Measurements from ENCODE around the gene RGPD4. TPM values are rescaled to one million over a fixed set of nuclear protein-coding genes. Genes with fewer than 3 reads are reported as not detected.

The RGPD4 gene
- total RNA-seq, 2 donors from 2014 or later: not detected

Other genes with a start within 250 kb of the RGPD4 start
- not detected for gene SLC5A7, start 159.6 kb downstream of the RGPD4 start, total RNA-seq